ENCODE measurements around the gene CXCL17.
"Not testable (repeated sequence)": the region's sequence is repeated elsewhere in the genome, so short reads cannot be mapped to it uniquely, and the experiment has no call there.

The CXCL17 gene

DNA sequence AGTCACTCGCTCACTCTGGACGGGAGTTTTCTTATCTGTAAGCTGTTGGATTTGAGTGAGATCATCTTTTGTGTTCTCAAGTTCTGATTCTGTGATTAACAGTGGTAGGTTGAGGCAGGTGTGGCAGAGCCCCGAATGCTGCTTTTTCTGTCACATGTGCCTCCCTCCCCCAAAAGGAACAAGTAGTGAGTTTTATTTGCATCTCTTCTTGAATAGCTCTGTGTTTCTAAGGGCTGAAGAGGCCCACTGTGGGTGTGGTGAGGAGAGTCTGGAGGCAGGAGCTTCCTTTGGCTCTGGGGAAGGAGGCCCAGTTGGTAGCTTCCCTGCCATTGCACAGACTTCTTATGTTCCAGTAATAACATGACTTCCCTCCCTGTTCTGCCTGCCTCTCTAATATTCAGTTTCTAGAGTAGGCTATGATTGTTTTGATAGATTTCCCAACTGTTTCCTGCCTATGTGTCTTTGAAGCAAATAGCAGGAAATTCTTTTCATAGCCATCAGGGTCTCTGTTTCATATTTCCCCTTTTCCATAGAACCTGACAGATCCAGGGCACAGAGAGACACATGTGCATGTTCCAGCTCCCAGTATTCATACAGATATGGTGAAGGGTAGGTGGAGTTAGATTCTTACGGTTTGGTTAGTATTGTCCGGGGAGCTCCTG, 23.9 kb upstream of the CXCL17 start:
- no peak for DNase-seq

DNA sequence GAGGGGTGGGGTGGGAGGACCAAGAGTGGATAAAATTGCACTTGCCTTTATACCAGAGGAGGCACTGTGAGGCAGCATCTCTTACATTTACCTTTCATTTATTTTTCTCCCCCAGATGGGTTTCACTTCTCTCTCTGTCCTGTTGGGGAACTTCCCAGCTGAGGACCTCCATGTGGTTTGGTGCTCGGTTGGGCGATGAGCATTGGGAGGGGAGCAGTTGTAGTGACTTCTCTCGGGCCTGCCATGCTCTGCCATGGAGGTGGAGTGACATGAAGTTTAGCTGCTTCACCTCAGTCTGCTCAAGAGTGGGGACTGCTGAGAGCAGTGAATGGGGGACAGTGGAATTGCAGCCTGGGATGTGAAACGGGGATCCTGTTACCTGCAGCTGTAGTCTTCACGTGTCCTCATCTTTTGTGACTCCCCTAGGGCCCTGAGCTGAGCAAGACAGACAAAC, 23.1 kb upstream of the CXCL17 start:
- peak in 1 of 56 donors; percentile 26 for DNase-seq

DNA sequence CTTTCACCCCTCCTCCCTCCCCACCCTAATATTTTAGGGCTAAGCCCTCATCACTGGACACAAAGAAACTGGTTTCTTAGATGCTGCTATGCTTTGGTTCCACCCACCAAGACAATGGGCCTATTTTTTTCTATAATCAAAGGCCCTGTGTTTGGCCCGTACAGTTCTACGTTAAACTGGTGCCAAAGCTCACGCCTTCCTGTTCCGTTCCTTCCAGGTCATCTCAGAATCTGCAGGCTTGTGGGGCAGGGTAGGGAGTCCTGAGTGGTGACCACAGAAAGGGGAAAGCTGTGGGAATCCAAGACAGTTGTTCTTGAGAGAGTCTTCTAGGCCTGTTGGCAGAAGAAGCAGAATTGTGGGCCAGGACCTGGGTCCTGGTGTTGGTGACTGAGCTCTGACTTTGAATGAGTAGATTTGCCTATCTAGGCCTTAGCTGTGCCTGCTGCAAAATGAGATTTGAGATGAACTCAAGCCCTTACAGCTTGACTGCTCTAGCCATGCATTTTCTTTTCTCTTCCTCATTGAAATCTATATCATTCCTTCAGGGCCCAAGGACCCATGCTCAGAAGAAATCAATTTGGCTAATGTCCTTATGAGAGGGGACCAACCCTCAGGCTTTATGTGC, 19.1 kb upstream of the CXCL17 start:
- DNase-seq, result peak in 49 of 56 donors; percentile 16 to 84 (median 64)

- not testable (repeated sequence) for DNase-seq
Observed at GRCh38 chr19:42461231-42461630, 18.5 kb upstream of the CXCL17 start.

GRCh38 chr19:42459926-42460325, 17.2 kb upstream of the CXCL17 start:
- no peak for DNase-seq

- DNase-seq, result no peak
Observed at GRCh38 chr19:42455621-42456081, 12.9 kb upstream of the CXCL17 start.

DNA sequence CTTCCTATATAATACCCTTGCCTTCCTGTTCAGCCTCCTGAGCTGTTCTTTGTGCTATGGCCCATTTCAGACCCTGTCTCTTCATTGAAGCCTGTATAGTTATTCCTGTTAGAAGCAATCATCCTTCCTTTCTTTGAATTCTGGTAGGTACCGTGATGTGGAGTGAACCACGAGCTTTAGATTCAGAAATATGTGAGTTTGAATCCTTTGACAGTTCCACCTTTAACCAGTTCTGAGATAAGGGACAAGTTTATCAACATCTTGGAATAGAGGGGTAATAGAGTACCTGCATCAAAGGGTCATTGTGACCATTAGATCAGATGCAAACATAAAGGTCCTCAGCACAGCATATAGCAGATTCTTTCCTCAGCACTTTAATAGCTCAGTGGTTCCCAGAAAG, 12.3 kb upstream of the CXCL17 start:
- DNase-seq, result no peak

- no peak for DNase-seq
Observed at GRCh38 chr19:42452590-42452989, 9.8 kb upstream of the CXCL17 start.

- peak in 45 of 56 donors; percentile 6 to 81 (median 44) for DNase-seq
Observed at GRCh38 chr19:42450314-42450934, 7.7 kb upstream of the CXCL17 start.

GRCh38 chr19:42448306-42448705, 5.6 kb upstream of the CXCL17 start:
- not testable (repeated sequence) for DNase-seq

- DNase-seq, result no peak
Observed at GRCh38 chr19:42445948-42446347, 3.2 kb upstream of the CXCL17 start.

GRCh38 chr19:42443944-42444398, 1.2 kb upstream of the CXCL17 start:
- DNase-seq, result no peak

- DNase-seq, result no peak
Observed at GRCh38 chr19:42441049-42441445, 1.7 kb downstream of the CXCL17 start.

GRCh38 chr19:42440357-42441048, 2.2 kb downstream of the CXCL17 start:
- peak in 37 of 56 donors; percentile 6 to 79 (median 39) for DNase-seq

GRCh38 chr19:42436006-42436405, 6.7 kb downstream of the CXCL17 start:
- DNase-seq, result no peak

- DNase-seq, result no peak
Observed at GRCh38 chr19:42435316-42435715, 7.4 kb downstream of the CXCL17 start.

- DNase-seq, result peak in 48 of 56 donors; percentile 12 to 88 (median 62)
Observed at GRCh38 chr19:42433503-42434260, 9.1 kb downstream of the CXCL17 start.

DNA sequence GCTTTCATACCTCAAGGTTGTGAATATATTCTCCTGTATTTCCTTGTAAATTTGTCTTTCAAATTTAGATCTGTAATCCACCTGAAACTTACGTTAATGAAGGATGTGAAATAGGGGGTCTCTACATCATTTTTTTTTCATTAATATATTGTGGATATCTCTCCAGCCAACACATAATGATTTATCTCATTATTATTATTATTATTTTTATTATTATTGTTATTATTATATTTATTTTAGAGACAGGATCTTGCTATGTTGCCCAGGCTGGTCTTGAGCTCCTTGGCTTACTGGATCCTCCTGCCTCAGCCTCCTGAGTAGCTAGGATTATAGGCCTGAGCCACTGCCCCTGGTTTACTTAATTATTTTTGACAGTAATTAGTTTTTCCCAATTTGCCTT, 11.3 kb downstream of the CXCL17 start:
- no peak for DNase-seq

DNA sequence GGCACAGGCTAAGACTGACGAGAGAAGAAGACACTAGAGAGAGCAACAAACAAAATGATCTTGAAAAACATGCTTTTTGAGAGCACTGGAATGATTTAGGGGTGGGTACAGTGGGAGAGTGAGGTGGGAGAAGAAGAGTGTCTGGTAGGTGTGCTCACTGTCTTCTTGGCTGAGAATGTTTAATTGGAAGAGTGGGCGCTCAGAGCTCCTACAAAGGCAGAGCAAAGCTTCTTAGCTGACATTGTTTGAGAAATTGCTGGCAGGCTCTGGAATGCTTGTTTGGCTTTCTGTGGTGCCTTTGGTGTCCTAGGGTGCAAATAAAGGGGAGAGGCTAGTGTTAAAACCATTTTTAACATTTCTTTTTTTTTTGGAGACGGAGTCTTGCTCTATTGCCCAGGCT, 14.1 kb downstream of the CXCL17 start:
- DNase-seq, result peak in 18 of 56 donors; percentile 9 to 70 (median 39)

DNA sequence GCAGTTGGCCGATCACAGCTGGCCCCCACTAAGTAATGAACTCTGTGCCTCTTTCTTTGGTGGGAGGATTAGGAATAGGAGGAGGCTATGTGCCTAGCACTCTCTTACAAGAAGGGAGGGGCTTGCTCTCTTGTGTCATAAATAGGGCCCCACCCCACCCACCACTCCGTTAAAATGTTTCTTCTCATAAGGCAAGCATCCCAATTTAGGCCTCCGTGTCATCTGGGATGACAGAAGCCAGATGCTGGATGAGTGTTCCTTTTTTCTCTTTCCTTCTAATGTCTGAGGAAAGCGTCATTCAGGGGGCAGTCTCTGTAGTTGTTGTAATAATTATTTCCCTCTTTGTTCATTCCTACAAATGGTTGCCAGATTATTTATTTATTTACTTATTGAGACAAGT, 15.4 kb downstream of the CXCL17 start, which contains the start of gene LIPE:
Gene LIPE (minus strand): TSS at position 76 of the 400 bp plus-strand sequence. CDS start 239 bp downstream, outside the sequence.
- DNase-seq, result peak in 11 of 56 donors; percentile 11 to 76 (median 40)

- DNase-seq, result no peak
Observed at GRCh38 chr19:42426643-42427042, 16.1 kb downstream of the CXCL17 start.

All from nucleus accumbens (tissue), 56 donors.